Osteoblast (primary cell): ENCODE results near the gene ACTL8. TPM values are rescaled to one million over a fixed set of nuclear protein-coding genes. Genes with fewer than 3 reads are reported as not detected.

Experiments used
- DNase-seq: peaks from one replicate; pipeline ENCODE4 v3.0.0; 2011; ENCODE audit warnings: low spot score, mixed read lengths; ENCODE audit not compliant: insufficient read length; ENCODE audit errors: missing footprints
- H2AFZ ChIP-seq: 2 replicates; pipeline ENCODE4 v1.6.0; 2011; ENCODE audit warnings: mild to moderate bottlenecking, low read length
- H3K27ac ChIP-seq: 2 replicates; pipeline ENCODE4 v1.5.1; 2011; ENCODE audit warnings: mild to moderate bottlenecking, low read depth, low read length, moderate library complexity
- H3K27me3 ChIP-seq: 2 replicates; pipeline ENCODE4 v1.6.0; 2012; ENCODE audit warnings: mild to moderate bottlenecking, control low read depth, inconsistent platforms, low read length, moderate library complexity; ENCODE audit not compliant: insufficient read depth
- H3K36me3 ChIP-seq: 2 replicates; pipeline ENCODE4 v1.5.1; 2011; ENCODE audit warnings: mild to moderate bottlenecking, low read length, control low read depth, moderate library complexity; ENCODE audit not compliant: insufficient read depth
- H3K4me1 ChIP-seq: 2 replicates; pipeline ENCODE4 v1.5.1; 2011; ENCODE audit warnings: mild to moderate bottlenecking, low read length, control low read depth, moderate library complexity; ENCODE audit not compliant: insufficient read depth
- H3K4me2 ChIP-seq: 2 replicates; pipeline ENCODE4 v1.6.0; 2011; ENCODE audit warnings: mild to moderate bottlenecking, low read length; ENCODE audit not compliant: insufficient read depth
- H3K4me3 ChIP-seq: fragments of 200-600 bp; sonication (generic); 3 replicates; pipeline ENCODE4 v1.5.1; 2012; ENCODE audit warnings: mild to moderate bottlenecking, low read length, inconsistent platforms; ENCODE audit not compliant: insufficient read depth
- H3K79me2 ChIP-seq: 2 replicates; pipeline ENCODE4 v1.6.0; 2012; ENCODE audit warnings: mild to moderate bottlenecking, low read length, control low read depth, inconsistent platforms; ENCODE audit not compliant: insufficient read depth
- H3K9me3 ChIP-seq: 2 replicates; pipeline ENCODE4 v1.5.1; 2011; ENCODE audit warnings: low read depth, low read length, control low read depth
- H4K20me1 ChIP-seq: 2 replicates; pipeline ENCODE4 v1.6.0; 2012; ENCODE audit warnings: mild to moderate bottlenecking, low read length, control low read depth; ENCODE audit not compliant: insufficient read depth
- CTCF ChIP-seq: IDR thresholded peaks from 2 replicates; pipeline ENCODE4 v1.5.1; 2011; ENCODE audit warnings: mild to moderate bottlenecking, low read depth, low read length, moderate library complexity; ENCODE audit errors: extremely low read depth
- total RNA-seq: library from RNA; depleted of rRNA; stranded (reverse); fragments of >200 nt; gene quantifications from 2 replicates; pipeline ENCODE4 v1.2.3, GENCODE V29; 2012

ACTL8 gene
- total RNA-seq, 1 donor, result not detected

DNA sequence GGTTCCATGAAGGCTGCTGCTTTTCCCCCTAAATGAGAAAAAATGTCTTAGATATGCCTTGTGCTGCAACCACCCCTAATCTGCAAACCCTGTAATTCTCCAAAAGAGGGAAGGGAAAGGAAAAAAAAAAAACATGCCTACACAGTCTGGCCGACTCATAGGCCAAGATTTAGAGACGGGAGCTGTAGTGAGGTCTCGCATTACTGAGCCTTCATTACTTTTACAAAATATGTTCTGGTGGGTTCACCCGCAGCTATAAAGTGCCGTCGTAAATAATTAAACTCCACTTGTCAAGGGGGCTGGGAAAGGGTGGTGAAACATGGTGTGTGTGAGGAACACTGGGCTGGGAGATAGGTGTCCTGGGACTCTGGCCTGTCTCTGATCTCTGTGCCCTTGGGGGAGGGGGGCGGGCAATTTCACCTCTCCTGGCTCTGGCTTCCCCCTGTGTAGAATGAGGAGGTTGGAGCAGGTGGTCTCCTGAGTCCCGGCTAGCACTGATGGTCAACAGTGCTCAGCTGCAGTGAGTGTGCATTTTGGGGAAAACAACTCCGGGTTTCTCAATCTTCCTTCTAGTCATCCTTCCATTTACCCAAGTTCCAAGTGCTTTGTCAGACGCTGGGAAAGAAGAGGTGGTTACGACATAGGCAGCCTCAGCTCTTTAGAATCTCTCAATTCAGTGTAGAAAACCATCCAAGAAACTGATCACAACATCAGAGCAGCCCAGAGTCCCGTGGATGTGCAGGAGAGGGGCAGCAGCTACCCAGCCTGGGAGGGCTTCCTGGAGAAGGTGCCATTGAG, 82.3 kb downstream of the ACTL8 start:
- Histone ChIP-seq H3K4me3 (no peak overlapping the region), H3K4me2 (no peak overlapping the region), H3K27me3 (peaks cover 19% of the 10 kb centered on the region), H3K79me2 (no peaks in the 10 kb centered on the region), H3K9me3 (no peaks in the 10 kb centered on the region), H4K20me1 (no peaks in the 10 kb centered on the region), H3K27ac (peak overlapping the region; percentile 23), H3K4me1 (peaks cover 3% of the 10 kb centered on the region), H3K36me3 (no peaks in the 10 kb centered on the region), H2AFZ (no peak overlapping the region)
- TF ChIP-seq CTCF, result no peak
- DNase-seq, result peak; percentile 58

- Histone ChIP-seq H3K4me2 (no peak overlapping the region), H3K79me2 (no peaks in the 10 kb centered on the region), H3K27me3 (peaks cover 23% of the 10 kb centered on the region), H2AFZ (no peak overlapping the region), H3K4me1 (peaks cover 3% of the 10 kb centered on the region), H3K4me3 (no peak overlapping the region), H4K20me1 (no peaks in the 10 kb centered on the region), H3K36me3 (no peaks in the 10 kb centered on the region), H3K27ac (no peak overlapping the region), H3K9me3 (no peaks in the 10 kb centered on the region)
- no peak for TF ChIP-seq CTCF
- DNase-seq, result peak; percentile 66
These were observed 84.6 kb downstream of the ACTL8 start for GRCh38 chr1:17839641-17840196.

GRCh38 chr1:17841944-17842343, 86.8 kb downstream of the ACTL8 start:
- TF ChIP-seq CTCF, result no peak
- H3K79me2 ChIP-seq, result no peaks in the 10 kb centered on the region
- H3K36me3 ChIP-seq, result no peaks in the 10 kb centered on the region
- no peak overlapping the region for H3K27ac ChIP-seq
- H3K27me3 ChIP-seq, result peaks cover 18% of the 10 kb centered on the region
- H3K4me3 ChIP-seq, result no peak overlapping the region
- no peaks in the 10 kb centered on the region for H4K20me1 ChIP-seq
- DNase-seq, result peak; percentile 47
- no peak overlapping the region for H2AFZ ChIP-seq
- no peak overlapping the region for H3K4me2 ChIP-seq
- no peaks in the 10 kb centered on the region for H3K9me3 ChIP-seq
- H3K4me1 ChIP-seq, result peaks cover 3% of the 10 kb centered on the region

- no peak for DNase-seq
- Histone ChIP-seq H3K9me3 (no peaks in the 10 kb centered on the region), H3K4me2 (no peak overlapping the region), H2AFZ (no peak overlapping the region), H3K4me1 (no peaks in the 10 kb centered on the region), H3K27me3 (peaks cover 19% of the 10 kb centered on the region), H3K36me3 (no peaks in the 10 kb centered on the region), H3K79me2 (no peaks in the 10 kb centered on the region), H4K20me1 (no peaks in the 10 kb centered on the region), H3K4me3 (no peak overlapping the region), H3K27ac (no peak overlapping the region)
- no peak for TF ChIP-seq CTCF
These were observed 87.6 kb downstream of the ACTL8 start for GRCh38 chr1:17842686-17843085.
